NCI-H69 (cell line): ENCODE results near the gene SERPINI2.
"Not testable (repeated sequence)": the region's sequence is repeated elsewhere in the genome, so short reads cannot be mapped to it uniquely, and the experiment has no call there.

Experiments used
- DNase-seq: peaks from one replicate; lab custom pipeline; 2025; lab: John Stamatoyannopoulos, UW

The SERPINI2 gene

GRCh38 chr3:167450195-167450594 is 23.6 kb downstream of the SERPINI2 start:
- no peak for DNase-seq

- no peak for DNase-seq
Observed at GRCh38 chr3:167445491-167445890, 28.4 kb downstream of the SERPINI2 start.

- DNase-seq: peak; percentile 18
Observed at GRCh38 chr3:167441256-167441655, 32.6 kb downstream of the SERPINI2 start.

- DNase-seq: no peak
Observed at GRCh38 chr3:167437428-167438139, 36.3 kb downstream of the SERPINI2 start.

- not testable (repeated sequence) for DNase-seq
Observed at GRCh38 chr3:167426962-167427361, 46.9 kb downstream of the SERPINI2 start.

- DNase-seq: not testable (repeated sequence)
Observed at GRCh38 chr3:167422396-167422795, 51.4 kb downstream of the SERPINI2 start.

GRCh38 chr3:167409611-167410010 is 64.2 kb downstream of the SERPINI2 start:
- no peak for DNase-seq

- DNase-seq: peak; percentile 80
Observed at GRCh38 chr3:167406876-167407492, 66.9 kb downstream of the SERPINI2 start.

GRCh38 chr3:167397826-167398225 is 76.0 kb downstream of the SERPINI2 start:
- DNase-seq: no peak

- DNase-seq: no peak
Observed at GRCh38 chr3:167396075-167396474, 77.8 kb downstream of the SERPINI2 start.

- DNase-seq: peak; percentile 26
Observed at GRCh38 chr3:167394003-167394402, 79.8 kb downstream of the SERPINI2 start.
